Cardiac muscle cell (in vitro differentiated cells and primary cell): ENCODE results near the gene RIMOC1. TPM values are rescaled to one million over a fixed set of nuclear protein-coding genes. Genes with fewer than 3 reads are reported as not detected.
"Not testable (repeated sequence)": the region's sequence is repeated elsewhere in the genome, so short reads cannot be mapped to it uniquely, and the experiment has no call there.

Source experiments
- DNase-seq, 2 donors: peaks; one replicate each; pipeline versions ENCODE4 v3.0.0 to v3.0.0-alpha.2; 2010 to 2017; ENCODE audit warnings: low read depth in 1 of 2, low spot score in 1 of 2
- H3K27ac ChIP-seq: fragments of 200-600 bp; sonication (generic); 2 replicates; pipeline ENCODE4 v1.5.1; 2016
- H3K27me3 ChIP-seq: fragments of 200-600 bp; sonication (generic); 2 replicates; pipeline ENCODE4 v1.6.0; 2016; ENCODE audit warnings: control low read depth
- H3K36me3 ChIP-seq: fragments of 200-600 bp; sonication (generic); 2 replicates; pipeline ENCODE4 v1.5.1; 2016; ENCODE audit warnings: control low read depth
- H3K4me1 ChIP-seq: fragments of 200-600 bp; sonication (generic); 2 replicates; pipeline ENCODE4 v1.8.1; 2017; ENCODE audit warnings: low read depth, mild to moderate bottlenecking, mixed run types
- H3K4me3 ChIP-seq: fragments of 200-600 bp; sonication (generic); 2 replicates; pipeline ENCODE4 v1.5.1; 2016; ENCODE audit warnings: mild to moderate bottlenecking
- H3K9me3 ChIP-seq: fragments of 200-600 bp; sonication (generic); 2 replicates; pipeline ENCODE4 v1.5.1; 2017; ENCODE audit warnings: low read depth, mild to moderate bottlenecking, control low read depth
- CTCF ChIP-seq: IDR thresholded peaks from 2 replicates; pipeline ENCODE4 v1.5.1; 2012; ENCODE audit warnings: low read depth, mild to moderate bottlenecking, low read length
- polyA plus RNA-seq: library from polyadenylated mRNA; unstranded; fragments of >200 nt; fragmentation: Nextera tagmentation; extraction: Ambion mirVana; gene quantifications from 2 replicates; pipeline ENCODE4 v1.2.1, GENCODE V29; 2016
- total RNA-seq: library from RNA; depleted of rRNA; stranded (reverse); fragments of >200 nt; gene quantifications from 2 replicates; pipeline ENCODE4 v1.2.3, GENCODE V29; 2016

The RIMOC1 gene
- total and polyA plus RNA-seq, 2 experiments from 2014 or later: 12.0 to 13.4 TPM

DNA sequence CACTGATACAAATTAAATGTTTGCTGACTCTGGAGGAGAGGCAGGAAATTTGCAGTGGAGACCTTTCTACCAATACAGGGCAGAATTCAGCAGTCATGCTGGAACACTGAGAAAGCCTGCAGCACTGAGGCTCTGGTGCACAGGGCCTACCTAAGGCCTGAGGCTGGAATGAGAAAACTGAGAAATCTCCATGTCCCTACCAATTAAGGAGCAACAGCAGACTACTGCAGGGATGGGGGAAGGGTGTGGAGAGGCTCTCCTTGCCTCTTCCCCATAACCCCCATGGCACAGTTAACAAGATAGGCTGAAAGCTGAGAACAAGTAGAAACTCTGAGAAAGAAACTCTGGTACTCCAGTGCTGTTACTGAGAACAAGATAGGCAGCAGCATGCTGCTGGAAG lies 31.4 kb downstream of the RIMOC1 start:
- H3K36me3 ChIP-seq: no peaks in the 10 kb centered on the region
- H3K9me3 ChIP-seq: no peaks in the 10 kb centered on the region
- TF ChIP-seq CTCF: no peak
- no peaks in the 10 kb centered on the region for H3K27me3 ChIP-seq
- DNase-seq: peak in 1 of 2 donors; percentile 11
- no peak overlapping the region for H3K4me3 ChIP-seq
- peaks cover 7% of the 10 kb centered on the region for H3K4me1 ChIP-seq
- peak overlapping the region; percentile 82 for H3K27ac ChIP-seq

DNA sequence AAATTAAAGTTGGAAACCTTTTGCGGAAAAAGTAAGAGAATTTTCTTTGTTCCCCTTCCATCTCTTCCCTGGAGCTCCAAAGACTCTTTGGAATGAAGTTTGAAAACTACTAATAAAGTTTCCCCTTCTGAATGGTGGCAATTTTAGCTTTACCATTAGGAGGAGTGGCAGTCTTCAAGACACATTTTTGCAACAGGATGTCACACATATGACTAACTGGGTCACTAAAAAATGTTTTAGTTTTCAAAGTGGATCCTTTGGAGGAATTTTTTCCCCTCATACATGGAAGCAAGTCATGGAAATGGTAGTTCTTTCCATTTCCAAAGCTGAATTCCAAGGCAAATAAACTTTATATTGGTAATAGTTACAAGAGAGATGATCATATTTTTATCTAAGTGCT lies 36.5 kb downstream of the RIMOC1 start:
- TF ChIP-seq CTCF: no peak
- H3K9me3 ChIP-seq: no peaks in the 10 kb centered on the region
- no peak overlapping the region for H3K4me3 ChIP-seq
- peaks cover 3% of the 10 kb centered on the region for H3K4me1 ChIP-seq
- no peaks in the 10 kb centered on the region for H3K27me3 ChIP-seq
- H3K27ac ChIP-seq: no peak overlapping the region
- no peaks in the 10 kb centered on the region for H3K36me3 ChIP-seq
- no peak for DNase-seq

GRCh38 chr5:41945332-41945955 lies 41.3 kb downstream of the RIMOC1 start:
- not testable (repeated sequence) for H3K4me3 ChIP-seq, H3K9me3 ChIP-seq, H3K27ac ChIP-seq, H3K36me3 ChIP-seq, H3K27me3 ChIP-seq, H3K4me1 ChIP-seq, DNase-seq

GRCh38 chr5:41951224-41951623 lies 47.1 kb downstream of the RIMOC1 start:
- no peaks in the 10 kb centered on the region for H3K9me3 ChIP-seq
- TF ChIP-seq CTCF: no peak
- no peaks in the 10 kb centered on the region for H3K4me1 ChIP-seq
- H3K27me3 ChIP-seq: no peaks in the 10 kb centered on the region
- no peaks in the 10 kb centered on the region for H3K36me3 ChIP-seq
- no peak overlapping the region for H3K27ac ChIP-seq
- H3K4me3 ChIP-seq: no peak overlapping the region
- no peak for DNase-seq

Other genes with a start within 250 kb of the RIMOC1 start
- gene OXCT1, start 33.9 kb upstream of the RIMOC1 start, total RNA-seq: 41.3 and 55.8 TPM in 2 replicates
- 54.8 and 54.9 TPM in 2 replicates for gene OXCT1, start 33.9 kb upstream of the RIMOC1 start, polyA plus RNA-seq
- gene FBXO4, start 20.9 kb downstream of the RIMOC1 start, total RNA-seq: 5.8 and 7.1 TPM in 2 replicates
- 2.1 and 8.4 TPM in 2 replicates for gene FBXO4, start 20.9 kb downstream of the RIMOC1 start, polyA plus RNA-seq